DOHH2 (cell line): ENCODE results near the gene SBF1.

ENCODE experiments used
- CTCF ChIP-seq: fragments of 200-600 bp; sonication (generic); IDR thresholded peaks from one replicate; pipeline ENCODE4 v1.5.1; 2014; ENCODE audit warnings: antibody characterized with exemption, mild to moderate bottlenecking, low read depth, low read length; ENCODE audit not compliant: poor library complexity, severe bottlenecking
- EZH2phosphoT487 ChIP-seq: fragments of 200-600 bp; sonication (generic); IDR thresholded peaks from 2 replicates; pipeline ENCODE4 v1.6.1; 2017; ENCODE audit warnings: borderline replicate concordance, mild to moderate bottlenecking, antibody characterized with exemption, low read length, moderate library complexity, mixed read lengths

- no peak for TF ChIP-seq CTCF
- TF ChIP-seq EZH2phosphoT487 = no peak
These were observed 27.9 kb downstream of the SBF1 start for GRCh38 chr22:50446708-50447575.
